ENCODE measurements around the gene TMEM132D. TPM values are rescaled to one million over a fixed set of nuclear protein-coding genes. Genes with fewer than 3 reads are reported as not detected.

Gene TMEM132D
- total and polyA plus RNA-seq, 2 of the 8 experiments (the other 6 are each of a cell fraction or from before 2014, with no cell fraction given), result 3.5 to 10.1 TPM

DNA sequence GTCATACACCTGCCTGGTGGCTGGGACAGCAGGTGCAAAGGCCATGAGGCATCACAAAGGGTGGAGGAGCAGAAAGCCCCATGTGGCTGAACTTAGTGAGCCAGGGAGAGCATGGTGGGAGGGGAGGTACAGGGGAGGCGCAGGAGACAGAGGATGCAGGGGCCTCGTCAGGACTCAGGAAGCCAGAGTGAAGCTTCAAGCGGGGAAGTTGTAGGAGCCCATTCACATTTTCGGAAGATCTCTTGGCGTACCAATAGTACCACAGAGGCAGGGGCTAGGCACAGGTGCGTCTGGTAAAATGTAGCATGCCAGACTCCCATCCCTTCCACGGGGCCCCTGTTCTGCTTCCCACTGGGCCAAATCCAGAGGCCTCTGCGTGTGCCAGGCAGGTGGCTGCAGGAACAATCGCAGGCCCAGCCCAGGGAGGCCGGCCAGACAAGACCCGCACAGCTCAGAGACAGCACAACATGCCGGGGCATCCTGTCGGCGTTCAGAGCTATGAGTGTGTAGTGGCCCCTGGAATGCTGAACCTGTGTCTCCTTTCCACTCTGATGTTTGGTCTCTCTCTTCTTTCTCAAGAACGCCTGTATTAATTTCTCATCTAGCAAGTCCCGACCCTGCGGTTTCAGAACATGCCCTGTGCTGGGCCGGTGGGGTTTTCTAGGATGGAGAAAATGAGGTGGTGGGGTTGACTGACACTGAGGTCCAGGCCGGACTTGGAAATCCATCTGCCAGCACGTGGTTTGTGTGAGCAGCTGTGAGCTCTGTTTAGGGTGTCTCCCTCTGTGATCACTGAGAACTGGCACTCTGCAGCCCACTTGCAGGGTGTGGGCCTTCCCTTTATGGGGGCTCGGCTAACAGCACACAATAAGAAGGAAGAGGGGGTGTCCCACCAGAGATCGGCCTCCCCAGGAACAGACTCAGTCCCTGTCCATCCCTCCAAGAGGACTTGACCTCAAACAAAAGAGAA, 5.5 kb upstream of the TMEM132D start (continued):
- TF ChIP-seq TCF12 (IDR thresholded peaks at IDR 0.05; ENCODE audit: low read depth, low read length), result no peak
- TF ChIP-seq SP1 (IDR thresholded peaks at IDR 0.05; ENCODE audit: low read depth, low read length), result no peak
- no peak for TF ChIP-seq CHD7 (IDR thresholded peaks at IDR 0.05; ENCODE audit: insufficient replicate concordance, low read length)
- no peak for TF ChIP-seq JUN (IDR thresholded peaks at IDR 0.05; ENCODE audit: low read depth, low read length)
- no peak for TF ChIP-seq SUZ12 (IDR thresholded peaks at IDR 0.05; ENCODE audit: low read length)
- TF ChIP-seq TEAD4 (IDR thresholded peaks at IDR 0.05; ENCODE audit: low read depth, low read length), result no peak
- TF ChIP-seq KDM4A (IDR thresholded peaks at IDR 0.05; ENCODE audit: low read depth, low read length, severe bottlenecking), result no peak
- no peak for TF ChIP-seq ZNF274 (IDR thresholded peaks at IDR 0.05; ENCODE audit: borderline replicate concordance, extremely low read depth, low read length)
- TF ChIP-seq SP2 (IDR thresholded peaks at IDR 0.05; ENCODE audit: low read length), result no peak

Measured in H1 (cell line).